ENCODE measurements around the gene OR2T1. TPM values are rescaled to one million over a fixed set of nuclear protein-coding genes. Genes with fewer than 3 reads are reported as not detected.
"Not testable (repeated sequence)": the region's sequence is repeated elsewhere in the genome, so short reads cannot be mapped to it uniquely, and the experiment has no call there.

OR2T1 gene
- total and polyA plus RNA-seq, 2 donors (not counting 1 experiment from before 2014, with no cell fraction given): not detected

- H3K4me3 Mint-ChIP-seq; intact Hi-C loops (cut with micrococcal nuclease); H3K9ac ChIP-seq (ENCODE audit: low read length); H4K20me1 ChIP-seq (ENCODE audit: control insufficient read depth, insufficient read depth, low read length, poor library complexity, severe bottlenecking); H3K4me2 ChIP-seq (replicated peaks; ENCODE audit: low read depth, low read length, poor library complexity, severe bottlenecking); ATAC-seq (ENCODE audit: low read depth); H3K9me3 Mint-ChIP-seq (ENCODE audit: insufficient read depth); H3K27me3 ChIP-seq (replicated peaks in 1 of 4; ENCODE audit: control extremely low read depth in 1 of 4, control insufficient read depth in 3 of 4, insufficient read depth in 4 of 4, low read length in 3 of 4); H3K79me2 ChIP-seq (ENCODE audit: control insufficient read depth, insufficient read depth, low read length); H3K27ac Mint-ChIP-seq; POLR2A ChIA-PET; CTCF ChIA-PET; H3K36me3 ChIP-seq (replicated peaks in 1 of 2; ENCODE audit: control extremely low read depth in 1 of 2, control insufficient read depth in 1 of 2, extremely low read depth in 1 of 2, insufficient read depth in 2 of 2, low read length in 1 of 2); H3K9me3 ChIP-seq (ENCODE audit: control extremely low read depth in 1 of 3, control insufficient read depth in 2 of 3, insufficient read depth in 1 of 3, low read length in 2 of 3); H2AFZ ChIP-seq (ENCODE audit: insufficient read depth, low read depth, low read length, poor library complexity, severe bottlenecking); H3K4me3 ChIP-seq (ENCODE audit: control extremely low read depth in 1 of 5, extremely low read depth in 1 of 5, insufficient read depth in 1 of 5, low read depth in 2 of 5, low read length in 4 of 5); DNase-seq; H3K27ac ChIP-seq (ENCODE audit: low read length in 2 of 2); H3K27me3 Mint-ChIP-seq: not testable (repeated sequence)
- H3K4me1 ChIP-seq (ENCODE audit: control insufficient read depth in 2 of 2, insufficient read depth in 2 of 2, low read length in 2 of 2): peaks cover 0 to 10% of the 10 kb centered on the region in 2 donors
- WGBS (ENCODE audit: insufficient coverage): no CpG with 5 or more reads among the region's 6 CpGs
- H3K4me1 Mint-ChIP-seq: peaks cover 11% of the 10 kb centered on the region
Measured at GRCh38 chr1:248434913-248435312, 32.1 kb downstream of the OR2T1 start.

GRCh38 chr1:248436303-248436702 lies 33.5 kb downstream of the OR2T1 start:
- H3K4me2 ChIP-seq (replicated peaks; ENCODE audit: low read depth, low read length, poor library complexity, severe bottlenecking); H3K79me2 ChIP-seq (ENCODE audit: control insufficient read depth, insufficient read depth, low read length); H3K27me3 Mint-ChIP-seq; H4K20me1 ChIP-seq (ENCODE audit: control insufficient read depth, insufficient read depth, low read length, poor library complexity, severe bottlenecking); H3K9me3 ChIP-seq (ENCODE audit: control extremely low read depth in 1 of 3, control insufficient read depth in 2 of 3, insufficient read depth in 1 of 3, low read length in 2 of 3); H3K27ac ChIP-seq (ENCODE audit: low read length in 2 of 2); H3K4me3 Mint-ChIP-seq; H3K9me3 Mint-ChIP-seq (ENCODE audit: insufficient read depth); CTCF ChIA-PET; H3K27me3 ChIP-seq (replicated peaks in 1 of 4; ENCODE audit: control extremely low read depth in 1 of 4, control insufficient read depth in 3 of 4, insufficient read depth in 4 of 4, low read length in 3 of 4); DNase-seq; ATAC-seq (ENCODE audit: low read depth); POLR2A ChIA-PET; H3K9ac ChIP-seq (ENCODE audit: low read length); H3K4me3 ChIP-seq (ENCODE audit: control extremely low read depth in 1 of 5, extremely low read depth in 1 of 5, insufficient read depth in 1 of 5, low read depth in 2 of 5, low read length in 4 of 5); H3K36me3 ChIP-seq (replicated peaks in 1 of 2; ENCODE audit: control extremely low read depth in 1 of 2, control insufficient read depth in 1 of 2, extremely low read depth in 1 of 2, insufficient read depth in 2 of 2, low read length in 1 of 2); H3K27ac Mint-ChIP-seq; H2AFZ ChIP-seq (ENCODE audit: insufficient read depth, low read depth, low read length, poor library complexity, severe bottlenecking); intact Hi-C loops (cut with micrococcal nuclease): not testable (repeated sequence)
- H3K4me1 ChIP-seq (ENCODE audit: control insufficient read depth in 2 of 2, insufficient read depth in 2 of 2, low read length in 2 of 2): peaks cover 0 to 10% of the 10 kb centered on the region in 2 donors
- no CpG with 5 or more reads among the region's 3 CpGs for WGBS (ENCODE audit: insufficient coverage)
- H3K4me1 Mint-ChIP-seq: peaks cover 11% of the 10 kb centered on the region

- ATAC-seq (ENCODE audit: low read depth); H3K27me3 Mint-ChIP-seq: not testable (repeated sequence)
- no CpG with 5 or more reads among the region's 1 CpG for WGBS (ENCODE audit: insufficient coverage)
Measured at GRCh38 chr1:248438668-248439067, 35.8 kb downstream of the OR2T1 start.

GRCh38 chr1:248439283-248439682 lies 36.4 kb downstream of the OR2T1 start:
- DNase-seq; H3K27ac ChIP-seq (ENCODE audit: low read length in 2 of 2): not testable (repeated sequence)

More at GRCh38 chr1:248438668-248439067, 35.8 kb downstream of the OR2T1 start:
- H3K36me3 ChIP-seq (replicated peaks in 1 of 2; ENCODE audit: control extremely low read depth in 1 of 2, control insufficient read depth in 1 of 2, extremely low read depth in 1 of 2, insufficient read depth in 2 of 2, low read length in 1 of 2); H3K4me3 Mint-ChIP-seq; H3K9me3 Mint-ChIP-seq (ENCODE audit: insufficient read depth); DNase-seq; H3K4me1 Mint-ChIP-seq; H3K4me1 ChIP-seq (ENCODE audit: control insufficient read depth in 2 of 2, insufficient read depth in 2 of 2, low read length in 2 of 2); H3K9ac ChIP-seq (ENCODE audit: low read length); H3K27ac ChIP-seq (ENCODE audit: low read length in 2 of 2); H3K27ac Mint-ChIP-seq; H3K4me2 ChIP-seq (replicated peaks; ENCODE audit: low read depth, low read length, poor library complexity, severe bottlenecking); H2AFZ ChIP-seq (ENCODE audit: insufficient read depth, low read depth, low read length, poor library complexity, severe bottlenecking); POLR2A ChIA-PET; CTCF ChIA-PET; H3K27me3 ChIP-seq (replicated peaks in 1 of 4; ENCODE audit: control extremely low read depth in 1 of 4, control insufficient read depth in 3 of 4, insufficient read depth in 4 of 4, low read length in 3 of 4); H3K4me3 ChIP-seq (ENCODE audit: control extremely low read depth in 1 of 5, extremely low read depth in 1 of 5, insufficient read depth in 1 of 5, low read depth in 2 of 5, low read length in 4 of 5); H3K79me2 ChIP-seq (ENCODE audit: control insufficient read depth, insufficient read depth, low read length); H4K20me1 ChIP-seq (ENCODE audit: control insufficient read depth, insufficient read depth, low read length, poor library complexity, severe bottlenecking); H3K9me3 ChIP-seq (ENCODE audit: control extremely low read depth in 1 of 3, control insufficient read depth in 2 of 3, insufficient read depth in 1 of 3, low read length in 2 of 3); intact Hi-C loops (cut with micrococcal nuclease): not testable (repeated sequence)

More at GRCh38 chr1:248439283-248439682, 36.4 kb downstream of the OR2T1 start:
- H4K20me1 ChIP-seq (ENCODE audit: control insufficient read depth, insufficient read depth, low read length, poor library complexity, severe bottlenecking); intact Hi-C loops (cut with micrococcal nuclease); H3K9ac ChIP-seq (ENCODE audit: low read length); H3K4me3 Mint-ChIP-seq; H3K36me3 ChIP-seq (replicated peaks in 1 of 2; ENCODE audit: control extremely low read depth in 1 of 2, control insufficient read depth in 1 of 2, extremely low read depth in 1 of 2, insufficient read depth in 2 of 2, low read length in 1 of 2); H3K27ac Mint-ChIP-seq; H3K4me3 ChIP-seq (ENCODE audit: control extremely low read depth in 1 of 5, extremely low read depth in 1 of 5, insufficient read depth in 1 of 5, low read depth in 2 of 5, low read length in 4 of 5); H3K9me3 ChIP-seq (ENCODE audit: control extremely low read depth in 1 of 3, control insufficient read depth in 2 of 3, insufficient read depth in 1 of 3, low read length in 2 of 3); H3K9me3 Mint-ChIP-seq (ENCODE audit: insufficient read depth); ATAC-seq (ENCODE audit: low read depth); H3K27me3 ChIP-seq (replicated peaks in 1 of 4; ENCODE audit: control extremely low read depth in 1 of 4, control insufficient read depth in 3 of 4, insufficient read depth in 4 of 4, low read length in 3 of 4); H3K27me3 Mint-ChIP-seq; H3K79me2 ChIP-seq (ENCODE audit: control insufficient read depth, insufficient read depth, low read length); H3K4me1 Mint-ChIP-seq; H3K4me1 ChIP-seq (ENCODE audit: control insufficient read depth in 2 of 2, insufficient read depth in 2 of 2, low read length in 2 of 2); H2AFZ ChIP-seq (ENCODE audit: insufficient read depth, low read depth, low read length, poor library complexity, severe bottlenecking); POLR2A ChIA-PET; H3K4me2 ChIP-seq (replicated peaks; ENCODE audit: low read depth, low read length, poor library complexity, severe bottlenecking); CTCF ChIA-PET: not testable (repeated sequence)
- 69% methylated on average over 2 of the region's 5 CpGs for WGBS (ENCODE audit: insufficient coverage)

All from B cell (primary cell).